Measurements from ENCODE around the gene PALM2AKAP2. TPM values are rescaled to one million over a fixed set of nuclear protein-coding genes. Genes with fewer than 3 reads are reported as not detected.

PALM2AKAP2 gene
- total RNA-seq, 6 experiments from 2014 or later = 20.1 to 35.1 (median 22.7) TPM

DNA sequence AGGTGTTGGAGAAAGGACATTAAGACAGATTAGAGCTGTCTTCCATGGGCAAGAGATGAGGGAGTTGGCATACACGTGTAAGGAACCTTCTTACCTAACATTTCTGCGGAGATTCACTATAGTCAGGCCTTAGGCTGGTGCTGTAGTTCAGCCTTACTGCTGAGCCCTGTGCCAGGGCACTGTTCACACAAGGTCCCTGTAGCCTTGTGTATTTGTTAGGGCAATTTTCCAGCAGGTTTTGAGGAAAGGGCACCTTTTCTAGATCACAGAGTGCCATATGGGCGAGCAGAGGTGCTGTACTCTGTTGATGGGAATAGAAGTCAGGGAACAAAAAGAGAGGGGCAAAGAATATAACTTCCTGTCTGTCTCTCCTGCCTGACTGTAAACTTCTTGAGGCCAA is 15.6 kb downstream of the PALM2AKAP2 start:
- no peak overlapping the region for H3K4me3 Mint-ChIP-seq
- H3K4me1 Mint-ChIP-seq (ENCODE audit: low read depth) = peaks cover 71% of the 10 kb centered on the region
- H3K9me3 Mint-ChIP-seq = no peaks in the 10 kb centered on the region
- no peaks in the 10 kb centered on the region for H3K36me3 Mint-ChIP-seq (ENCODE audit: low read depth)
- no peak overlapping the region for H3K27ac Mint-ChIP-seq
- no peaks in the 10 kb centered on the region; the same call in 1 of the 2 replicates for H3K27me3 Mint-ChIP-seq (ENCODE audit: insufficient read depth)
- TF ChIP-seq, protein P1, sequence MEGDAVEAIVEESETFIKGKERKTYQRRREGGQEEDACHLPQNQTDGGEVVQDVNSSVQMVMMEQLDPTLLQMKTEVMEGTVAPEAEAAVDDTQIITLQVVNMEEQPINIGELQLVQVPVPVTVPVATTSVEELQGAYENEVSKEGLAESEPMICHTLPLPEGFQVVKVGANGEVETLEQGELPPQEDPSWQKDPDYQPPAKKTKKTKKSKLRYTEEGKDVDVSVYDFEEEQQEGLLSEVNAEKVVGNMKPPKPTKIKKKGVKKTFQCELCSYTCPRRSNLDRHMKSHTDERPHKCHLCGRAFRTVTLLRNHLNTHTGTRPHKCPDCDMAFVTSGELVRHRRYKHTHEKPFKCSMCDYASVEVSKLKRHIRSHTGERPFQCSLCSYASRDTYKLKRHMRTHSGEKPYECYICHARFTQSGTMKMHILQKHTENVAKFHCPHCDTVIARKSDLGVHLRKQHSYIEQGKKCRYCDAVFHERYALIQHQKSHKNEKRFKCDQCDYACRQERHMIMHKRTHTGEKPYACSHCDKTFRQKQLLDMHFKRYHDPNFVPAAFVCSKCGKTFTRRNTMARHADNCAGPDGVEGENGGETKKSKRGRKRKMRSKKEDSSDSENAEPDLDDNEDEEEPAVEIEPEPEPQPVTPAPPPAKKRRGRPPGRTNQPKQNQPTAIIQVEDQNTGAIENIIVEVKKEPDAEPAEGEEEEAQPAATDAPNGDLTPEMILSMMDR (IDR thresholded peaks at IDR 0.05) = no peak
- no peak for DNase-seq

DNA sequence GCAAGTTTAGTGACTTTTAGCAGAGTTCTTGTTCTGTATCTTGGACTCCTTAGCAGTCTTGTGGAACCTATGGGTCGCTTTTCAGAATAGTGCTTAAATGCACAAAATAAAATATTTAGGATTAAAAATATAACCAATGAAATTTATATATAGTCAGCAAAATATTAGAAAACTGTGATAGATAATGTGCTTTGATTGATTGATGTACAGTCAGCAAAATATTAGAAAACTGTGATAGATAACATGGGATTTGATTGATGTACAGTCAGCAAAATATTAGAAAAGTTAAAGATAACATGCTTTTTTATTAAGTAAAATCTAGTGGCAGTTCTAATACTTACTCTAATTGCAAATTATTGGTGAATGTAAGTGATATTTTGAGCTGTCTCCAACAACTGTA is 16.1 kb downstream of the PALM2AKAP2 start:
- peaks cover 71% of the 10 kb centered on the region for H3K4me1 Mint-ChIP-seq (ENCODE audit: low read depth)
- H3K27me3 Mint-ChIP-seq (ENCODE audit: insufficient read depth) = no peaks in the 10 kb centered on the region; the same call in 1 of the 2 replicates
- no peak overlapping the region for H3K27ac Mint-ChIP-seq
- no peaks in the 10 kb centered on the region for H3K9me3 Mint-ChIP-seq
- TF ChIP-seq, protein P1 (IDR thresholded peaks at IDR 0.05) = no peak
- H3K36me3 Mint-ChIP-seq (ENCODE audit: low read depth) = no peaks in the 10 kb centered on the region
- no peak overlapping the region for H3K4me3 Mint-ChIP-seq
- no peak for DNase-seq

DNA sequence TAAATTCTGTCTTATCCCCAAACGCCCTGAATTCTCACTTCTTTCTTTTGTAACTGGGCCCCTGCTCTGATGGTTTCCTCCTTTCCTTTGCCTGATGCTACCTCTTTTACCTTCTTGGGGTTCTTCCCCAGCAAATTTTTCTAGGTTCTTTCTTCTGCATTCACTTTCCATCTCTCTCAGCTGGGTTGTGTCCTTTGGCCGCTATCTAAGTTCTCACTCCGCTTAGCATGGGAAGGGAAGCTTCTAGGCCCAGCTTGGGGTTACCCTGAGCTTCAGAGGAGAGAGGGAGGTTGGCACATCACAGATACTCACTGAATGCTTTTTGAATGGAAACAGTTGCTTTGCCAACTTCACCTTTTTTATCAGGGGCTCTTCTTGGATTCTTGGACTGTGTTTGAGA is 17.0 kb downstream of the PALM2AKAP2 start:
- DNase-seq = no peak
- Mint-ChIP-seq H3K9me3 (no peaks in the 10 kb centered on the region), H3K27ac (no peak overlapping the region), H3K4me3 (no peak overlapping the region), H3K4me1 (ENCODE audit: low read depth) (peaks cover 71% of the 10 kb centered on the region), H3K27me3 (ENCODE audit: insufficient read depth) (no peaks in the 10 kb centered on the region; the same call in 1 of the 2 replicates), H3K36me3 (ENCODE audit: low read depth) (no peaks in the 10 kb centered on the region)
- TF ChIP-seq, protein P1 (IDR thresholded peaks at IDR 0.05) = no peak

DNA sequence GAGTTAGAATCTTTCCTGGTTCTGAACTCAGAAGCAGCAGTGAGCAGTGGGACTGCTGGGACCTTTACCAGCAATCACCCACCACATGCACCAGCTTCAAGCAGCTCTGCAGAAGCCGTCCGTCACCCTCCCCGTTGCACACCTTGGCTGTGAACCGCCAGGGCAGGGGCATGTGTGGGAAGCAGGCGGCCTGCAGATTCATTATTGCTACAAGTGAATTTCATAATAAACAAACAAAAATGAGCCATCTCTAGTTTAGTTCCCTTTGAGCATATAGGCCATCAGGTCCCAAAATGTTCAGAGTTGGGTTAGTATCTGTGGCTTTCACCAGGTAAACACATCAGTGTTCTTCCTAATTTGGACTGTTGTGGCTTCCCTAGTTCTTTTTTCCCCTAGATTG is 17.5 kb downstream of the PALM2AKAP2 start:
- TF ChIP-seq, protein P1 (IDR thresholded peaks at IDR 0.05) = no peak
- Mint-ChIP-seq H3K4me3 (no peak overlapping the region), H3K9me3 (no peaks in the 10 kb centered on the region), H3K36me3 (ENCODE audit: low read depth) (no peaks in the 10 kb centered on the region), H3K27ac (peak overlapping the region; percentile 39; the same call in 1 of the 2 replicates), H3K4me1 (ENCODE audit: low read depth) (peaks cover 71% of the 10 kb centered on the region), H3K27me3 (ENCODE audit: insufficient read depth) (no peaks in the 10 kb centered on the region; the same call in 1 of the 2 replicates)
- no peak for DNase-seq

DNA sequence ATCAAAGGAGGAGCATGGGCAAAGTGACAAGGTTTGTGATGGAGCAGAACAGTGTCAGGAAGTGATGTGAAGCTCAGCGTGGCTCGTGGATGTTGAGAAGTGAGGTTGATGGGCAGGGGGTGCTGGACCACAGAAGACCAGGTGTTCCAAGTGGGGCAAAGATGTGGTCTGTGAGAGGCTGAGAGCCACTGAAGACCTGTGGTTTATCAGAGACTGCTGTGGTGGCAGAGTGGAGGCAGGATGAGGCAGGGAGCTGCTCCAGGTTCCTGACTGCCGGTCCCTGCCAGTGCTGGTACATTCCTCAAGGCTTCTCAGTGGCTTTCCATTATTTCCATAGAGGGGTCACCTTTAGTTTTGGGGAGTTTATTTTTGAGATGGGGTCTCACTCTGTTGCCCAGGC is 19.1 kb downstream of the PALM2AKAP2 start:
- DNase-seq = no peak
- TF ChIP-seq, protein P1 (IDR thresholded peaks at IDR 0.05) = no peak
- Mint-ChIP-seq H3K9me3 (no peaks in the 10 kb centered on the region), H3K27me3 (ENCODE audit: insufficient read depth) (no peaks in the 10 kb centered on the region; the same call in 1 of the 2 replicates), H3K4me1 (ENCODE audit: low read depth) (peaks cover 59% of the 10 kb centered on the region), H3K4me3 (peak overlapping the region; percentile 41), H3K27ac (peak overlapping the region; percentile 94), H3K36me3 (ENCODE audit: low read depth) (no peaks in the 10 kb centered on the region)

DNA sequence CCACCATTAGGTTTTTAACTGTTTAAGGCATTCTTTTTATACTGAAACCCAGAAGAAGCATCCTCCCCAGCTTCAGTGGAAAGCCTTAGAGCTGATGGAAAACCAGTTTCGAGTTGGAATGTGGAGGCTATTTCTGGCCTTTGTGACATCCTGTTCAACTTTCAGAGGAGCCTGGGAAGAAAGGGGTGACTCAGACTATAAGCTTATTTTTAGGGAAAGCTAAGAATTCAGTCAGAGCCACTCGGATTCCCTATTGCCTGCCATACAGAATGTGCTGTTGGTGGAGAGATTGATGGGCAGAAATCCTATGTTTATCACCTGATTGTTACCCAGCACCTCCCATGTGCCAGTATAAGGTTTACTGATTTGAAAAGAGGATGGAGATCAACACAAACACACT is 19.8 kb downstream of the PALM2AKAP2 start:
- H3K27me3 Mint-ChIP-seq (ENCODE audit: insufficient read depth) = no peaks in the 10 kb centered on the region; the same call in 1 of the 2 replicates

More for the DNA sequence above, 19.8 kb downstream of the PALM2AKAP2 start:
- no peaks in the 10 kb centered on the region for H3K9me3 Mint-ChIP-seq
- peak overlapping the region; percentile 41 for H3K4me3 Mint-ChIP-seq
- H3K4me1 Mint-ChIP-seq (ENCODE audit: low read depth) = peaks cover 52% of the 10 kb centered on the region
- H3K36me3 Mint-ChIP-seq (ENCODE audit: low read depth) = no peaks in the 10 kb centered on the region
- peak; percentile 74 for DNase-seq
- H3K27ac Mint-ChIP-seq = peak overlapping the region; percentile 94
- TF ChIP-seq, protein P1 (IDR thresholded peaks at IDR 0.05) = no peak
